Prostate gland (tissue), 2 donors: Measurements from ENCODE around the gene ATP2A2.

Source experiments
- POLR2AphosphoS5 ChIP-seq: sonication (generic); formaldehyde crosslinking; IDR thresholded peaks from one replicate; pipeline ENCODE4 v1.6.1; 2017; ENCODE audit warnings: antibody characterized with exemption
- TF ChIP-seq, protein P1 (sequence below), 4 experiments: fragments of 200-600 bp in 2 of 4; fragments of 450-650 bp in 2 of 4; sonication (generic) in 2 of 4; IDR thresholded peaks; 1 replicate in 3 of 4; 2 replicates in 1 of 4; pipeline ENCODE4 v1.5.1; 2016 to 2019; ENCODE audit warnings: antibody characterized with exemption in 4 of 4, mild to moderate bottlenecking in 2 of 4, moderate library complexity in 2 of 4

DNA sequence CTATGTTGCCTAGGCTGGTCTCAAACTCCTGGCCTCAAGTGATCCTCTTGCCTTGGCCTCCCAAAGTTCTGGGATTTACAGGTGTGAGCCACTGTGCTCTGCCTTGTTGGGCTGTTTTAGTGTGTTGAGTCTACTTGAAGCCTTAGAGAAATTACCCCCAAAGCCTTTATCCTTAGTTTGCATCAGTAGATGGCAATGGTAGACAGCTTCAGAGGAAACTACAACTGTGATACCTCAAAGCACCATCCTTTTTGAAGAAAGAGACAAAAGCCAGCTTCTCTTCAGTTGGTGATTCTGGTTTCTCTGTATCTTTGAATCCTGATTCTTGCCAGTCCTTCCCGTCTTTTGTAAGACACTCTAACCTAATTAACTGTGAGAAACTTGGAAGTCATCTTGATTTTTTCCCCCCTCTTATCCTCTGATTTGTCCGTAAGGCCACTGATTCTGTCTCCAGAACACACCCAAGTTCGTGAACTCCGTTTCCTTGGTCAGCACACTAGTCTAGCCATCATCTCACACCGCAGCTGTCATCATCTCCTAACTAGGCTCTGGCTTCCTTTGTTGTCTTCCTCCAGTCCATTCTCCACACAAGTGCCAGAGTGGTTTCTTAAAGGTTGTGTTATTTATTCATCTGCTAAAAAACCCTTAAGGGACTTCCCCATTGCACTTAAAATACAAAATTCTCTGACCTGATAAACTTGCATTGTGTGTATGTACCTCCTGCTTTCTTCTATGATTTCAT is 20.2 kb downstream of the ATP2A2 start:
- TF ChIP-seq, protein P1, sequence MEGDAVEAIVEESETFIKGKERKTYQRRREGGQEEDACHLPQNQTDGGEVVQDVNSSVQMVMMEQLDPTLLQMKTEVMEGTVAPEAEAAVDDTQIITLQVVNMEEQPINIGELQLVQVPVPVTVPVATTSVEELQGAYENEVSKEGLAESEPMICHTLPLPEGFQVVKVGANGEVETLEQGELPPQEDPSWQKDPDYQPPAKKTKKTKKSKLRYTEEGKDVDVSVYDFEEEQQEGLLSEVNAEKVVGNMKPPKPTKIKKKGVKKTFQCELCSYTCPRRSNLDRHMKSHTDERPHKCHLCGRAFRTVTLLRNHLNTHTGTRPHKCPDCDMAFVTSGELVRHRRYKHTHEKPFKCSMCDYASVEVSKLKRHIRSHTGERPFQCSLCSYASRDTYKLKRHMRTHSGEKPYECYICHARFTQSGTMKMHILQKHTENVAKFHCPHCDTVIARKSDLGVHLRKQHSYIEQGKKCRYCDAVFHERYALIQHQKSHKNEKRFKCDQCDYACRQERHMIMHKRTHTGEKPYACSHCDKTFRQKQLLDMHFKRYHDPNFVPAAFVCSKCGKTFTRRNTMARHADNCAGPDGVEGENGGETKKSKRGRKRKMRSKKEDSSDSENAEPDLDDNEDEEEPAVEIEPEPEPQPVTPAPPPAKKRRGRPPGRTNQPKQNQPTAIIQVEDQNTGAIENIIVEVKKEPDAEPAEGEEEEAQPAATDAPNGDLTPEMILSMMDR (IDR thresholded peaks at IDR 0.05), result no peak
- TF ChIP-seq POLR2AphosphoS5, result no peak
